Activated naive CD4-positive, alpha-beta T cell treated with anti-CD3 and anti-CD28 coated beads for 36 hours (primary cell): ENCODE results near the gene PRPF39. TPM values are rescaled to one million over a fixed set of nuclear protein-coding genes. Genes with fewer than 3 reads are reported as not detected.
A peak's percentile ranks its signal among the peaks of the same experiment; 100 is the strongest.

Experiments
- CTCF ChIA-PET: fragments of 350-600 bp; sonication (Branson Sonifier 250); formaldehyde crosslinking; loops from one replicate; lab custom pipeline; 2021; ENCODE audit warnings: antibody characterized with exemption; lab: Charles Lee
- DNase-seq: peaks from one replicate; pipeline ENCODE4 v3.0.0-alpha.2; 2020
- H3K27ac Mint-ChIP-seq: one replicate; pipeline ENCODE4 v1.8.0; 2021; ENCODE audit warnings: mild to moderate bottlenecking, mixed read lengths
- H3K27me3 Mint-ChIP-seq: one replicate; pipeline ENCODE4 v1.8.0; 2021; ENCODE audit warnings: low read depth, mixed read lengths
- H3K36me3 Mint-ChIP-seq: one replicate; pipeline ENCODE4 v1.8.0; 2021; ENCODE audit warnings: low read depth, mixed read lengths
- H3K4me1 Mint-ChIP-seq: one replicate; pipeline ENCODE4 v1.8.0; 2021; ENCODE audit warnings: low read depth, mixed read lengths
- H3K4me3 Mint-ChIP-seq: one replicate; pipeline ENCODE4 v1.8.0; 2021; ENCODE audit warnings: mild to moderate bottlenecking, moderate library complexity, mixed read lengths
- H3K9me3 Mint-ChIP-seq: one replicate; pipeline ENCODE4 v1.8.0; 2021; ENCODE audit warnings: mixed read lengths
- intact Hi-C: fragments of 100-400 bp; cut with micrococcal nuclease; formaldehyde crosslinking; loops from one replicate; pipeline ENCODE4 v1.15.1; 2023
- total RNA-seq, 2 experiments: library from RNA; stranded (reverse); gene quantifications; one replicate each; pipeline ENCODE4 v1.2.3, GENCODE V29; 2021

PRPF39 gene
- total RNA-seq, 2 experiments from 2014 or later = 32.0 to 35.6 TPM

DNA sequence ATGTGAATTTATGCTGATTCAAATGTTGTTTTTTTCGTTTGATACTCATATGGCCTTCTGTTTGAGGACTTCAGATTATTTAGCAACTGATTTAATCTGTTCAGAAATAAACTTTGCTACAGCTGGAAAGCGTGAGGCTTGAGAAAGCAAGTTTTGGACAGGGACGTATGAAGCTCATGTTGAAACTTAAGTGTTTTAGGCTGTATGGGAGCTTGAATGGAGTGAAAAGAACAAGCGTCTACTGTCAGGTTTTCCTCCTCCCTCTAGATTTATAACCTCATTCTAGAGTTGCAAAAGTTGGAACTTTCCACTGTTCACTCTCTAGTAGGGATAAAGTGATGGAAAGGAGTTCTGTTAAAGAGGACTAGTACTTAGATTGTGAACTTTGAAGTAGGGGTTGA, 1.0 kb downstream of the PRPF39 start:
- H3K4me1 Mint-ChIP-seq = peaks cover 56% of the 10 kb centered on the region
- CTCF ChIA-PET = no interaction called here
- peak overlapping the region; percentile 93 for H3K27ac Mint-ChIP-seq
- H3K36me3 Mint-ChIP-seq = peaks cover 14% of the 10 kb centered on the region
- peak overlapping the region; percentile 96 for H3K4me3 Mint-ChIP-seq
- intact Hi-C loops = loop anchor here (1.0 kb wide), 6 partner anchors 10 to 188 kb away; partner anchors contain the start of genes FKBP3, MIS18BP1 and TOGARAM1
- H3K27me3 Mint-ChIP-seq = no peaks in the 10 kb centered on the region
- no peak for DNase-seq
- no peaks in the 10 kb centered on the region for H3K9me3 Mint-ChIP-seq

DNA sequence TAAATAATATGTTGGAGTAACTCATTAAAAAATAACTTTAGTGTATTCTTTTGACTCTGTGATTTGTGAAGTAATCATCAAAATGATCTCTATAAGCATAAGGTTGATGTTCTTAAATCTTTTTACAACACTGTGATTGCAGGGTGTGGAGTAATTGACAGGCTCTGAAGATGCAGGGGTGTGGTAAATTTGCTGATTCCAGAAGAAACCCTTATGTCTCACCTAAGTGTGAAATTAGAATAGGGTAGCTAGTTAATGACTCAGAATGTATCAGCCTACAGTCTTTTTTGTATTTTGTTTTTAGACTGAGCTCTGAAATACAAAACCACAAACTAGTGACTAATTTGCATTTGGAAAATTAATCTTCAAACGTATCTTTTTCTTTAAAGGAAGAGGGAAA, 5.9 kb downstream of the PRPF39 start:
- intact Hi-C loops = loop anchor here (1.0 to 2.0 kb wide), 5 partner anchors 24 to 193 kb away; partner anchors contain the start of genes FKBP3 and KLHL28
- Mint-ChIP-seq H3K27ac (peak overlapping the region; percentile 3), H3K36me3 (peaks cover 28% of the 10 kb centered on the region), H3K27me3 (no peaks in the 10 kb centered on the region), H3K4me1 (peaks cover 76% of the 10 kb centered on the region), H3K4me3 (no peak overlapping the region), H3K9me3 (no peaks in the 10 kb centered on the region)
- CTCF ChIA-PET = interaction anchor here (0.8 to 0.9 kb wide), 2 partner anchors 10 to 24 kb away, joined by 3 to 4 read pairs; no protein-coding TSS in a partner anchor
- peak; percentile 44 for DNase-seq

DNA sequence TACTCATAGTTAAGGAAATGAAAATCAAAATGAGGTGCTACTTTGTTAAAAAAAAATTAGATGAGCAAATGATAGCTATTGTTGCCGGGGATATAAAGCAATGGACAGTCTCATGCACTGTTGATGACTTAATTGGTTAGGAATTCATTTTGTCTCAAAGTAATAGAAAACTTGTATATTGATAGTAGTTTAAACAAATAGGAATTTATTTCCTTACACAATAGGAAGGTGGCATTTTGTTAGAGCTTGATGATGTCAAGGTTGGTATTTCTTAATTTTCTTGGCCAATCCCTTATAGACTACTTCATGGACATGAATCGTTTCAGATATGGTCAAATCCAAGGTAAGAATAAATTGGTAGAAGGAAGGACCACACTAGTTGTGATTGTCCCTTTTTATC, 7.8 kb downstream of the PRPF39 start:
- no peak for DNase-seq
- peaks cover 68% of the 10 kb centered on the region for H3K4me1 Mint-ChIP-seq
- no peaks in the 10 kb centered on the region for H3K9me3 Mint-ChIP-seq
- CTCF ChIA-PET = no interaction called here
- H3K27me3 Mint-ChIP-seq = no peaks in the 10 kb centered on the region
- H3K27ac Mint-ChIP-seq = no peak overlapping the region
- H3K4me3 Mint-ChIP-seq = no peak overlapping the region
- peaks cover 33% of the 10 kb centered on the region for H3K36me3 Mint-ChIP-seq
- intact Hi-C loops = no loop called here

DNA sequence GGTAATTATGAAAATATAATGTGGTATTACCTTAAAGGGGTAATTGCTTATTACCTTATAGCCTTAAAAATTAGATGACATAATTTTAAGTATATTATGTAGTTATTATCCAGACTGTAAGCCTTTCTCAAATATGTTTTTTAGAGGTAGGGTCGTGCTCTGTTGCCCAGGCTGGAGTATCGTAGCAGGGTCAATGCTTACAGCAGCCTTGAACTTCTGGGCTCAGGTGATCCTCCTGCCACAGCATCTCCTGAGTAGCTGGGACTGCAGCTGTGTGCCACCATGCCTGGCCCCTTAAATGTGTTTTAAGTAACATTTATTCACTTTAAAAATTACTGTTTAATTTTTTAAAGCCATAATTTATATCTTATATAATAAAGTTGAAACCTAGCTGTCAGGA, 10.4 kb downstream of the PRPF39 start:
- CTCF ChIA-PET = no interaction called here
- H3K36me3 Mint-ChIP-seq = peaks cover 45% of the 10 kb centered on the region
- H3K27ac Mint-ChIP-seq = no peak overlapping the region

DNA sequence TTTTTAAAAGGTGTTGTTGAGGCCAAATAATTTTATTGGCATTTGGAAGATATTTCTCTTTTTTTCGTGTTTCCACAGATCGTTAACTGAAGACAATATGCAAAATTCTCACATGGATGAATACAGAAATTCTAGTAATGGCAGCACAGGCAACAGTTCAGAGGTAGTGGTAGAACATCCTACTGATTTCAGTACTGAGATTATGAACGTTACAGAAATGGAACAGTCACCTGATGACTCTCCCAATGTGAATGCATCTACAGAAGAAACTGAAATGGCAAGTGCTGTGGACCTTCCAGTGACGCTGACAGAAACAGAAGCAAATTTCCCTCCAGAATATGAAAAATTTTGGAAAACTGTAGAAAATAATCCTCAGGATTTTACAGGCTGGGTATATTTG, 11.2 kb downstream of the PRPF39 start:
- DNase-seq = no peak
- peaks cover 44% of the 10 kb centered on the region for H3K4me1 Mint-ChIP-seq
- H3K36me3 Mint-ChIP-seq = peaks cover 50% of the 10 kb centered on the region
- intact Hi-C loops = loop anchor here (1.0 kb wide), 1 partner anchor 10 kb away; no protein-coding TSS in a partner anchor
- H3K9me3 Mint-ChIP-seq = no peaks in the 10 kb centered on the region
- H3K27ac Mint-ChIP-seq = no peak overlapping the region
- H3K27me3 Mint-ChIP-seq = no peaks in the 10 kb centered on the region
- CTCF ChIA-PET = interaction anchor here (0.6 kb wide), 1 partner anchor 66 kb away, joined by 3 read pairs; no protein-coding TSS in a partner anchor
- H3K4me3 Mint-ChIP-seq = no peak overlapping the region

More for the DNA sequence above, 10.4 kb downstream of the PRPF39 start:
- intact Hi-C loops = no loop called here
- Mint-ChIP-seq H3K4me1 (peaks cover 50% of the 10 kb centered on the region), H3K27me3 (no peaks in the 10 kb centered on the region), H3K4me3 (no peak overlapping the region), H3K9me3 (no peaks in the 10 kb centered on the region)
- DNase-seq = no peak

DNA sequence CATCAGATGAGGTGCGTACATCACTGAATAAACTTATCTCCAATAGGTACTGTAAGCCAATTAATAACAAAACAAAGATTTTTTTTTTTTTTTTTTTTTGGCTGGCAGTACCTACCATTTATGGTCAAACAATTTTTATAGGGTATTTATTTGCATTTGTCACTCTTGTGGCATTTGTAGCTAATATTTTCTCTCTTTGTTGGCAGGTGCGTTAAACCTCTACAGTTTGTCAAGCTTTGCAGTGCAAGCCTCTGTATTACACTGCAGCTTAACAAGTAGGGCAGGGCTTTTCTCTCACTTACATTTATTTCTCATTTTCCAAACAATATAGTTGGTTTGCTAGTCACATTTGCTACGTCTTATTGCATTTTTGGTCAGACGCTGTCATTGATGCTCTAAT, 12.3 kb downstream of the PRPF39 start:
- intact Hi-C loops = no loop called here
- H3K27ac Mint-ChIP-seq = no peak overlapping the region
- CTCF ChIA-PET = interaction anchor here (0.6 kb wide), 1 partner anchor 27 kb away, joined by 3 read pairs; no protein-coding TSS in a partner anchor

DNA sequence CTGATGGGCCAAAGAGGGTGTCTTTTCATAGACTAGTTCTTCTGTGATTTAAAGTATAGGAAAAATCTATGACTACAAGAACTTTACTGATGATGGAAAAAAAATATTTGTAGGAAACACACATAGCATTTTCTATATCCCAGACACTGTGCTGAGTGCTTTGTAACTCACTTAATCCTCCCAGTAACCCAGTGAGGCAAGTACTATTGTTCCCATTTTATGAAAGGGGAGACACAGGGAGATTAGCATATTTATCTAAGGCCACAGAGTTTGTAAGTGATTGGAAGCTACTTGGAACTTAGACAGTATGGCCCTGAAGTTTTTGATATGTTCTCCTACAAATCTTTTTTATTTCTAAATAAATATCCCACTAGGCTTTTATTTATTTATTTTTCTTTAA, 19.9 kb downstream of the PRPF39 start:
- Mint-ChIP-seq H3K4me3 (no peak overlapping the region), H3K27ac (no peak overlapping the region), H3K36me3 (peaks cover 40% of the 10 kb centered on the region), H3K4me1 (peaks cover 8% of the 10 kb centered on the region), H3K9me3 (no peaks in the 10 kb centered on the region), H3K27me3 (no peaks in the 10 kb centered on the region)
- no peak for DNase-seq
- intact Hi-C loops = no loop called here
- CTCF ChIA-PET = no interaction called here

More for the DNA sequence above, 12.3 kb downstream of the PRPF39 start:
- peaks cover 56% of the 10 kb centered on the region for H3K36me3 Mint-ChIP-seq
- no peak for DNase-seq
- H3K4me1 Mint-ChIP-seq = peaks cover 33% of the 10 kb centered on the region
- no peaks in the 10 kb centered on the region for H3K9me3 Mint-ChIP-seq
- no peak overlapping the region for H3K4me3 Mint-ChIP-seq
- H3K27me3 Mint-ChIP-seq = no peaks in the 10 kb centered on the region

DNA sequence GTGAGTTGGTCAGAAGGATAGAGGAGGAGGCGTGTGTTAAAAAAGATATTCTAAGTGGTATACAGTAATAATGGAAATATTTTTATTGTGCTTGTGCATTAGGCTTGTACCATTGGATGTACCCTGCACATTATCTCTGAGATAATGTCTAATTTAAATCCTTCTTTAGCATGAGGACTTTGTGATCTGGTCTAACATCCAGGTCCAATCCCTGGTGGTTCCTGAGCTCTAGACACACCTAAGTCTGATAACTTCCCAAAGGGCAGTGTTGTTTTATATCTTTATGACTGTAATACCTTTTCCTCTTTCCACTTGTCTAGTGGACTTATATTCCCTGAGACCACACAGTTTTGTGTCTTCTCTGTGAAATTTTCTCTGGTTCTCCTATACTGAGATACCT, 20.6 kb downstream of the PRPF39 start:
- H3K36me3 Mint-ChIP-seq = peaks cover 40% of the 10 kb centered on the region
- no peak for DNase-seq
- H3K9me3 Mint-ChIP-seq = no peaks in the 10 kb centered on the region
- H3K4me3 Mint-ChIP-seq = no peak overlapping the region
- peaks cover 11% of the 10 kb centered on the region for H3K4me1 Mint-ChIP-seq
- CTCF ChIA-PET = no interaction called here
- no peaks in the 10 kb centered on the region for H3K27me3 Mint-ChIP-seq
- H3K27ac Mint-ChIP-seq = no peak overlapping the region
- intact Hi-C loops = no loop called here

DNA sequence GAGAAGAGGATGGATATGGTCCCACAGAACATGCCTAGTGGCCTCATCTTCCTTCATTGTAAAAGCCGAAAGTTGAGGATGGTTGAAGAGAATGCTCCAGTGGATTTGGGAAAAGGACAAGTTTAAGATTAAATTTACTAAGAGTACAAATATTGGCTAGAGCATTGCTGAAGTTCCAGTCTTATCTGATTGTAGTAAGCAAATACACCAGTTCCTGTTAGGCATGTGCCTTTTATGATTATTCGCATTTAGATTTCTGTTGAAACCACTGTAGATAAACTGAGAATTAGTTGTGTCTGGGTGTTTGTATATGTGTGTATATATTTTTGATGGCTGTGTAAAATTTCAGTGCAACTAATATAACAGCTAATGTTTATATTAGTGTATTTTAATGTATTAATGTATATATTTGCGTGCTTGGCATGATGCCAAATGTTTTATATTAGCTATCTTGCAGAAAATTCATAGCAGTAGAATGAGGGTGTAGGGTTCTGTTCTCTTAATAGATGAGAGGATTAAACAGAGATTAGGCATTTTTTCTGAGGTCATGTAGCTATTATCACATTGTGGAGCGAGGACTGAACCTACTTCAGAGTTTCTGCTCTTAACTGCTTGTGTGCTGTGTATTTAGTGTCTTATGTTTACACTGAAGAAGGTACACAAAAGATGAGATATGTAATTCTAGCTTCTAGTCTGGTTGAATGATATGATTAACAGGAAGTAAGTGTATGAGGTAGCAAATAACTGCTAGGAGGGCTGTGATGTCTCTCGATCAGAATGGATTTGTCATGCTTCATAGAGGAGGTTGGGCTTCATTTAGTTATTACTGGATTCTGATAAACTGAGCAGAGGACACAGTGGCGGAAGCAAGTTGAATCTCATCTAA, 29.2 kb downstream of the PRPF39 start:
- CTCF ChIA-PET = interaction anchor here (0.6 to 1.1 kb wide), 4 partner anchors 12 to 141 kb away, joined by 3 to 4 read pairs (median 4); no protein-coding TSS in a partner anchor
- no peak for DNase-seq
- Mint-ChIP-seq H3K36me3 (peaks cover 23% of the 10 kb centered on the region), H3K27ac (peak overlapping the region; percentile 64), H3K9me3 (no peaks in the 10 kb centered on the region), H3K4me3 (no peak overlapping the region), H3K27me3 (no peaks in the 10 kb centered on the region), H3K4me1 (peaks cover 29% of the 10 kb centered on the region)
- intact Hi-C loops = no loop called here

DNA sequence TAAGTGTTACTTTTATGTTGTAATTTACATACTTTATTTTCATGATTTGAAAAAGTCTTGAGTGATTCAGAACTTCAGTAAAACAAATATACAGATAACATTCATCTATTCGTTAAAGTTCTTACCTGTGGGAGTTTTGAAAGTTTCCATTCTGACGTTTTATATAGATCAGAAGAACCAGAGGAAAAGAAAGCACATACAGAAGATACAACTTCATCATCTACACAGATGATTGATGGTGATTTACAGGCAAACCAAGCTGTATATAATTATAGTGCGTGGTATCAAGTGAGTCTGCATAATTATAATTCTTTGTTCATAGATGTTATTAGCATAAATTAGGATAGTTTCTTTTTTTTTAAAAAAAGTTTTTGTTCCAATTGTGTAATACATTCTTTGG, 30.4 kb downstream of the PRPF39 start:
- Mint-ChIP-seq H3K27me3 (no peaks in the 10 kb centered on the region), H3K9me3 (no peaks in the 10 kb centered on the region), H3K27ac (peak overlapping the region; percentile 68), H3K36me3 (peaks cover 27% of the 10 kb centered on the region), H3K4me3 (no peak overlapping the region), H3K4me1 (peaks cover 23% of the 10 kb centered on the region)
- intact Hi-C loops = loop anchor here (1.0 kb wide), 5 partner anchors 20 to 152 kb away; partner anchors contain the start of genes FKBP3, MIS18BP1, PRPF39 and TOGARAM1
- CTCF ChIA-PET = interaction anchor here (0.6 kb wide), 1 partner anchor 137 kb away, joined by 3 read pairs; no protein-coding TSS in a partner anchor
- DNase-seq = no peak

DNA sequence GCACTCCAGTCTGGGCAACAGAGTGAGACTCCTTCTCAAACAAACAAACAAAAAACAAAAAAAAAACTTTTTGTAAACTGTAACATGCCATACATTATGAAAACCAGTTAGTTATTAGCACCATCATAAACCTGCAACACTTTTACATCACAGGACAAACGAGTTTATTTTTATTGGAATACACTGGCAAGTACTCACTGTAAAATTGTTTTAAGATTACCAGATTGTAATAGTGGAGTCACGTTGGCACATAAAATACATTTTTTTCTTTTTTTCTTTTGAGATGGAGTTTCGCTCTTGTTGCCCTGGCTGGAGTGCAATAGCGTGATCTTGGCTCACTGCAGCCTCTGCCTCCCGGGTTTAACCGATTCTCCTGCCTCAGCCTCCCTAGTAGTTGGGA, 34.7 kb downstream of the PRPF39 start:
- DNase-seq = no peak
- peaks cover 14% of the 10 kb centered on the region for H3K4me1 Mint-ChIP-seq
- CTCF ChIA-PET = interaction anchor here (1.9 kb wide), 1 partner anchor 12 kb away, joined by 6 read pairs; no protein-coding TSS in a partner anchor
- no peaks in the 10 kb centered on the region for H3K9me3 Mint-ChIP-seq
- no peaks in the 10 kb centered on the region for H3K27me3 Mint-ChIP-seq
- intact Hi-C loops = no loop called here
- no peak overlapping the region for H3K4me3 Mint-ChIP-seq
- H3K36me3 Mint-ChIP-seq = peaks cover 33% of the 10 kb centered on the region
- H3K27ac Mint-ChIP-seq = no peak overlapping the region

DNA sequence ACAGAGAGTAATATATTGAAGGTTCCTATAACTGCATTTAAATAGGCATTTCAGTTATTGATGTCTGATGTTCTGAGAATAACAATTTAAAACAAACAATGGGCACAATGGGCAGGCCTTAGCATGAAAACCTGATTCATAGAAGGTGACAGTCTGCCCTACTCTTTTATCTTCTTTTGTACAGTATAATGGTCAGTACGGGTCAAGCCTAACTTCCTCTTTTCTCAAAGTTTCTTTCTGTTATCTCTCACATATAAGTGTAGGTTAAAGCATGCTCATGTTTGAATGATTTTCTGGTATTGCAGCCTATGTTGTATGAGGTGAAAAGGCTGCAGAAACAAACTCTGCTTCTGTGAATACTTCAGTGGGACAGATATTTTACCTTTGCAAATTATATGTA, 36.2 kb downstream of the PRPF39 start:
- CTCF ChIA-PET = no interaction called here
- Mint-ChIP-seq H3K9me3 (no peaks in the 10 kb centered on the region), H3K27ac (no peak overlapping the region), H3K27me3 (no peaks in the 10 kb centered on the region), H3K4me1 (peaks cover 5% of the 10 kb centered on the region), H3K36me3 (peaks cover 39% of the 10 kb centered on the region), H3K4me3 (no peak overlapping the region)
- intact Hi-C loops = no loop called here
- no peak for DNase-seq
